GM19239 (cell line): ENCODE results near the gene C5orf58.

Source experiments
- DNase-seq: peaks from one replicate; pipeline ENCODE4 v3.0.0; 2011; ENCODE audit warnings: low spot score; ENCODE audit not compliant: insufficient read length
- FAIRE-seq: peaks from 2 replicates; lab custom pipeline; 2011; peaks lifted over from hg19 to GRCh38; lab: Jason Lieb, UNC

The C5orf58 gene

DNA sequence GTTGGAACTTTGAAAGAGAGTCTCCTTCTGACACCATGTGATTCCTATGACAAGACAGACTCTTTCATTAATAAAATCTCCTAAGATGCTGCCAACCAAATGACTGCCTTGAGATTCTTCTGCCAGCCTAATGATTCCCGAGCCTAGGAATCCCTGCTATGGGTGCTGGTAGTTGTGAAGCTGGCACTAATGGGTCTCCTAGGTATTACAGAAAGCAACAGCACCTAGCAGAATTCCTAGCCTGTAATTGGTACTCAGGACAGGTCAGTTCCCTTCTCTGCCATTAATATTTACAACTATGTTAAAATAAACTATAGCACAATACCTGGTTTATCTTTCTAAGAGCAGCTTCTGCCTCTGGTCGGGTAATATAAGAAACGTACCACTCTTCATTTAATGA lies 19.3 kb downstream of the C5orf58 start:
- FAIRE-seq: no peak
- DNase-seq: no peak

DNA sequence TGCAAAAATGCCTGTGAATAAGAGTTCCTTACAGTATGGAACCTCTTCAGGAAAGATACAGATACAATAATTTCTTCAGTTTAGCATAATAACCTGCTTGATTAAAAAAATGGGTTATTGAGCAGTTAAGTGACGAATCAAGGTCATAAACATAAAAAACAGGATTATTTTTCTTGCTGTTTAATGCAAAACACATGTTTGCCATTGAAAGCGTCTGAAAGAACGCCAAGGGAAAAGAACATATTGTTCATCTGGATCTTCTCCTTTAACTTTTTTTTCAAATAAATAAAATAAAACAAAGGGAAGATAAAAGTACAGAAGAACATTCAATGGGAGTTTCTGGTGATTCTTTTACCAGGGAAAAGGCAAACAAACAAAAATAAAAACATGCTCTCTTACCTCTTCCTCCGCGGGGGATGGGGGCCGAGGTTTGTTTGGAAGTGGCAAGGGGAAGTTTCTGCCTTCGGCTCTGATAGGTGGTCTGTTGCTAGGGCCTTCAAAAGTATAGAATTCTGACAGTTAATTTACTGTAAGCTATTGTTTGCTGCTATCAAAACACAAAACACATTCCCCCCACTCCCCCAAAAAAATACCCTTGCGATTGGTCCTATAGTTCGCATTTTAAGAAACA lies 20.1 kb downstream of the C5orf58 start:
- DNase-seq (no peak), FAIRE-seq (no peak)

DNA sequence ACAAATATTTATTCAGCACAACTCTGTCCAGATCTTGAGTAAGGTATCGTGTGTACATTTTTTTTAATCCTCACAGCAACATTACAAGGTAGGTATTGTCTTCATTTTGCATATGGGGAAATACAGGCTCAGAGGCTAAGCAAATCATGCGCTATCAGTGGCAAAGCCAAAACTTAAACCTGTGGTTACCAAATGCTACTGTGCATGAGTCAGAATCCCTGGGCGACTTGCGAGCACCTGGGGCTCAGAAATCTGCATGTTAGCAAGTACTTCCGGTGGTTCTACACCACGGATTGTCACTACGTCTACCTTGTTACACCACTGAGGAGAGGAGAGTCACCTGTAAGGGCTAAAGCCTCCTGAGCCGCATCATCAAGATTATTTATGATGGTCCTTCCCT lies 21.3 kb downstream of the C5orf58 start:
- FAIRE-seq: peak; percentile 92
- peak; percentile 40 for DNase-seq

DNA sequence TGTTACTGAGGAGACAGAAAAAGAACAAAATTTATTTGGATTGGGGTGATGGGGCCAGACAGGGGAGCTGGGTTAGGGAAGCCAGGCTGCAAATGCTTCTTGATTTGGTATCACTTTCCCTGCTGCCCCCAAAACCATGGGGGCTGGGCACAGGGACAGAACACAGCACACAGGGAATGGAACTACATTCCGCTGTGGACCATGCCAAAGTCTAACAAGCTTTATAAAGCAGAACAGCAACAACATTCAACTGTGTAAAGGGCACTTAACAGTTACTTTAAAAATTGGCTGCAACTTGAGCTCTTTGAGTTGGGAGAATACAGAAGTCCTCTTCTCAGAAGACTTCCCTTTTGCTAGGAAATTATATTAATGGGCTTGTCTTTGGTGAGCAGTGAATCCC lies 23.8 kb downstream of the C5orf58 start:
- DNase-seq (no peak), FAIRE-seq (no peak)

DNA sequence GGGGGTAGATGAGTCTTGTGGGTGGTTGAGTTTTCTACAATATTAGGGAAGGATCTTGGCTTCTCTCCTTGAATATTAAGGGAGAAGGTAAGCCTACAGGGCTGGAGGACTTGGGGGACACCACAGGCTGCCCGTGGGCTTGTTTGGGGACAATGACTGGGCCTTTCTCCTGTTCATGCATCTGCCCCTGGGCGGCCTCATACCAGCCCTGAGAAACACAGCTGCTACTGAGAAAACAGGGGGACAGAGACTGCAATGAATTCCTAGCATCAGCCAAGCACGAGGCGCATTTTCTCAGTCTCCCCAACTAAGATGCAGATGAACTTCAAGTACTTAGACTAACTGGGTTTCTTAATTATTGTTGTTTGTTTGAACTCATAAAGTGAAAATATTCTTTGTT lies 24.6 kb downstream of the C5orf58 start:
- FAIRE-seq (no peak), DNase-seq (no peak)

DNA sequence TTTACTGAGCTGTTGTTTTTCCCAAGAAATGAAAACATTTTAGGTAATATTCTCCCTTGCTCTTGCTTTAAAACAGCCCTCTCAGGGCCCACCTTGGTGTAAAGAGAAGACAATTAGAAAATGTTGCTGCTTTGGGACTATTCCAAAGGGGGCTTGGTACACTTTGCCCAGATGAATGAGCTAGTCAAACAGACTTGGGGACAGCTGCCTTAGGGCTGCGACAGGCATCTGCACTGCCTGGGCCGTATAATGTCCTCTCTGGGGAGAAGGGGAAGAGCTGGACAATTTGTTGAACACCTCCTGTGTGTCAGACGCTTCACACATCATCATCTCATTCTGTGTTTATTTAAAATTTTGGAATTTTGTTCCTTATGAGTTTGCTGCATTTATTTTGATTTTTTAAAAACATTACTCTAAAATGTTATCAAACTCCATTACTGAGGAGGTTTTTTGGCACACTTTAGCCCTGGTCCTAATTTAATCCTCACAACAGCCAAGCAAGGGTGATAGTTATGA lies 28.8 kb downstream of the C5orf58 start:
- no peak for DNase-seq
- FAIRE-seq: no peak

DNA sequence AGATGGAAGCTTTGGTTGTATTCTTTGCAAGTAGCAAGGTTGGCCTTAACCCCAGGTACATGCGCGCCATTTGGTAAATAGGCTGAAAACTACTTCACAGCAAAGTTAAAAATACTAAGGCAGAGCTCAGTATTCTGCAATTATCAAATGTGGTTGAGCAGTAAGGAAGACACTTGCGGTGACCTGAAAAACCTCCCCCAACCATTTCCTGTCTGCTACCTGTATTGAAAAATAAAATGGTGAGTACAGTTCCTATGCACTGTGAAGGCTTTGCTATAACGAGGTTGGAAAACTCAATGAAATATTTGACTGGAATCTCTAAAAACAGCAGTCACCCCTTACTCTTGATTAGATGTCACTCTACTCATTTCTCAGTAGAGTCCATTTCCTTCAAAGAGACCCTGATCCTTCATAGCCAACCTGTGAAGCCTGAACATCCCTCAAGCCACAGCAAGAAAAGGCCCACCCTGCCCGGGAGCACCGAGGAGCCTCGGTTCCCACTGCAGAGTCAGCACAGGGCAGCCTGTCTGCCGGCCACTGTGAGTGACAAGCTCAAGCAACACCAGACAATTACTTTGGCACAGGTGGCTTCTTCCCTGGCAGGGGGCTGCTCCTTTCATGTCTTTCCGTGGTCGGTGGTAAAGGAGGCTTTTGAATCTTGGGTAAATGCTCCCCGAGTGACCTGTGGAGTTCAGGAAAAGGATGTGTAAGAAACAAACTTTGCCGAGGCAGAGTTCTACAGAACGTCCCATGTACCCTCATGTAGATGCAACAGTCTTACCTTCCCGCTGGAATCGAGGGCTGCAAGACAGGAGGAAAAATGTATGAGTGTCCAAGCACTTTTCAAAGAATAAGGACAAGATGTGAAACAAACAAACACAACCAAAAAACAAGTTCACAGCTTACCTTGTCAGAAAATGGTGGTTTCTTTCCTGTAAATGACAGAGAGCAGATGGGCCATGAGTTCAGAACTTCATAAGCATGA lies 29.6 kb downstream of the C5orf58 start:
- FAIRE-seq: no peak
- DNase-seq: no peak

DNA sequence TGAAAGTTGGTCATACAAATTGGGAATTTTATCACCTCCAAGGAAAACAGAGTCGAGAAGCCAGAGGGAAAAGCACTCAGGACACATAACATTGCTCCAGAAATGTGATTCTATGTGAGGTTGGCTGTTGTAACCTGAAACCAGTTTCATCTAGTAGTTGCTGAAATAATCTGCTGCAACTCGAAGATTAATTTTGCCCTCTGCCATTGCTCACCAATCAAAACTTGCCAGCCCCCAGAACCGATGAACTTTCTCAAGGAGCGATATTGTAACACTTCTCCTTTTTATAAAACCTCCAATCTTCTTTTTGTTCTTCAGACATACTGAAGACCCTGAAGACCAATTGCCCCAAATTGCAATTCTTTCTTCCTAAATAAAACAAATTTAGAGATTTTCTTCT lies 31.1 kb downstream of the C5orf58 start:
- DNase-seq: no peak
- FAIRE-seq: no peak

DNA sequence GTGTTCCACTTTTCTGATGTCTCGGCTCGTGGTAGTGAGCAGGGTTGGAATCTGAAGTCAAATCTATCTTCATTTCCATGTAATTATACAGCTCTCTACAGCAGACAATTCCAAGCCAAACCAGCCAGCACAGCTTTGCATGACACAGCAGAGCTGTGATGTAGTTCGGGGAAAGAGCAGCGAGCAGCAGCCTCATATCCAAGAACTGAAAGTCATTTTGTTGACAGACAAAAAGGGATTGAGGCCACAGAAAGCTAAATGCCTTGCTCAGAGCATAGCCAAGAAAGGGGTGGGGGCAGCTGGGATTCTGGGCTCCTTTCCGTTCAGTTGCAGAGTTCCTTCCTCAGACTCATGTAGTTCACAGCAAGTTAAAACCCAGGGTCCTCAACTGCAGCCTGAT lies 32.7 kb downstream of the C5orf58 start:
- DNase-seq (no peak), FAIRE-seq (no peak)

DNA sequence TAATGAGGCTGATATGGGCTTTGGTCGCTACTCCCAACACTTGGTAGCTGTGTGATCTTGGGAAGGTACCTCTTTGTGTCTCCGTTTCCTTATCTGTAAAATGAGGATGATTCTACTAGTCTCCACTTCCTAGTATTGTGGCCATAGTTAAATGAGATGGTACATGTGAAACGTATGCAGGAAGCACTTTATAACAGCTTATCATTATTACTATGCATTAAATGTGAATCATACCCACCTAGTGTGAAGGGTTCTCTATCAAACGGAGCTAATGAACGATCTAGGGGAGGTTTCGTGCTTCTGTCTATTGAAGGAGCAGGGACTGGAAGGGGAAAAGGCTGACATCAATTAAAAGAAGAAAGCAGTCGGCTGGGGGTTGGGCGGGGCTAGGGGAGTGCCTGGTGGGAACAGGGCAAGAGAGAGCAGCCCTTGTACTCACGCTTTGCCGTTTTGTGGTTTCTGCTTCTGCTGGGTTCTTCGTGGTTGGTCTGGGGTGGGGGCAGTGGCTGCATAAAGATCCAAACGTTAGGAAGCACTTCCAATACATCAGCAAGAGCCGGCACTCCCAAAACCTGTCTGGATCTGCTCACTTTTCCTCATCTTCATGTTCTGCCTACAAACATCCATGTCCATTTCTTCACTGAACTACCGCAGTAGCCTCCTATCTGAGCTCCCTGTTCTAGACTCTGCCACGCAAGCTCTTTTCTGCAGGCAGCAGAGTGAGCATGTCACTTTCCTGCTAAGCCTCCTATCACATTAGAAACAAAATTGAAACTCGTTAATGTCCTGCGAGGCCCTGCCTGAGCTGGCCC lies 34.0 kb downstream of the C5orf58 start:
- FAIRE-seq (no peak), DNase-seq (no peak)

DNA sequence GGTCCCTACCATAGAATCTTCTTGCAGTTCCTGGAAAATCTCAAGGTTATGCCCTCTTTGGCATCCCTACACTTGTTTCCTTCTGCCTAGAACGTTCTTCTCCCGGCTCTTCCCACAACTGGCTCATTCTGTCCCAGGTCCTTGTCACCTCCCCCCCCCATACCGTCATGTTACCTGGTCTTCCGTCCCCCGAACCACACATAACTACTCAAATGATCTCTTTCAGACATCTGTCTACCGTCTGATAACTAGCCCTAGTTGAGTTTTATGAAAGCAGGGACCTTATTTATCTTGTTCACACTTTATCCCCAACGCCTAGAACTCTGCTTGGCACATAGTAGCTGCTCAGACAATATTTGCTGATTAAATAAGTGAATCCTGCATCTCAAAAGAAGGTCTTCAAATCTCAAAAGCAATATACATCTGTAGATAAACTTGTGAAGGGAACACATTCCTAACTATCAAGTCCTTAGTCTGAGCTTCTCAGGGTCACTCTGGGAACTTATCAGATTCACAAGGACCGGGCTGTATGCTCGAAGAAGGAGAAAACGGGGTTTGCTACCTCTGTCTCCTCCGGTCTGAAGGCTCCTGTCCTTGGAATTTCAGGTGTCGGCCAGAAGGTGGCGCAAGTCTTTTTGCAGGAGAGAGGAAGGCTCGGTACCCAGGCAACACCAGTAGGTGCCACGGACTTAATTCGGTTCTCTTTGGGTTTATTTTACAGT lies 34.8 kb downstream of the C5orf58 start:
- FAIRE-seq (peak; percentile 89), DNase-seq (peak; percentile 75)

DNA sequence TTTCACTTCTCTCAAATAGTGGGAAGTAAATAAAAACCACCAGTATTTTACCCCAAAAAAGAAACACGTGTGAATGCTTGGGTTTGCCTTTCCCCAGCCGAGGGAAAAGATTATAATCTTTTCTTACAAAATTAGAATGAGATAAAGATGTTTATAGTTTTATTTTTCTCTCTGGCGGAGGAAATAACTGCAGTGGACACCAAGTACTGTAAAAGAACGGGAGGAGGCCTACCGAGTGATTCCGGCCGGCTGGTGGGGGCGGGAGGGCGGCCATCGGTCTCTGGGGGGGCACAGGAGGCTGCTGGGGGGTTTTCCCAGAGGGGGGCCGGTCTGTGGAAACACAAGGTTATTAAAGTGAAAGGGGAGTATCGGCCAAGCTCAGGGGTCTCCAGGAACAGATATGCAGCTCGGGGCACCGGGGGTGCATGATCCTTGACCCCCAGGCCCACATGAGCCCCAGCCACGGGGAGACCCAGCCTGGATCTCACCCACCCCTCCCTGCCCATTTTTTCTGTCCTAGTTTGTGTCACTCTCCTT lies 35.4 kb downstream of the C5orf58 start:
- DNase-seq (no peak), FAIRE-seq (no peak)

DNA sequence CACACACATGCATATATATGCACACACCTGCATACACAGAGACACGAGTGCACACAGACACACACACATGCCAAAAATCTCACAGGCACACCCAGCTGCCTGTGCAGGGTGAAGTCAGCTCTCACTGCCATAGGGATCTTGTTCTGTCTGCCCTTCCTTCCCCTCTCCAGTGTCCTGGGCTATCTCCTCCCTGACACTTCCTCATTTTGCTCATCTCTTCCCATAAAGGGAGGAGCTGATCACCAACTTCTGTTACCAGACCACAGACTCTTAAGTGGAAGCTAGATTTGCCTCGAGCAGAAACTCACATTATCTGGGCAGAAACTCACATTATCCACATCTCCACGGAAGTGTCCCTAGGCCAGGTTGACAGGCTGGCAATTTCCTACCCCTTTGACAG lies 36.1 kb downstream of the C5orf58 start:
- FAIRE-seq: no peak
- no peak for DNase-seq

DNA sequence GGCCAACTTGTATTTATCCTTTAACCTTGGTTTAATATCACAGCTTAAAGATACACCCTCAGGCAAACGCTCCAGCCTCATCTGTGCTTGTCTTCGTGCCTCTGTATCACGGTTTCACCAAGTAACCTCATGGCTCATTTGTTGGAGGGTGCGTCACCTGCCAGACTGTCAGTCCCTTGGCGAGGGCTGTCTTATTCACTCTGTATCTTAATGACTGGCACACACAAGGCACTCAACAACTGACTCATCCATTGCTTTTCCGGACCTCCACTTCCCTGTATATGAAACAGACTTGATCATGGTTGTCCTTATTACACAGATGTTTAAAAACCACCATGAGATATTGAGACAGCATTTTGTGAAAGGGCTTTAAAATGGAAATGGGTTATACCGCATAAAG lies 36.8 kb downstream of the C5orf58 start:
- FAIRE-seq (no peak), DNase-seq (no peak)

DNA sequence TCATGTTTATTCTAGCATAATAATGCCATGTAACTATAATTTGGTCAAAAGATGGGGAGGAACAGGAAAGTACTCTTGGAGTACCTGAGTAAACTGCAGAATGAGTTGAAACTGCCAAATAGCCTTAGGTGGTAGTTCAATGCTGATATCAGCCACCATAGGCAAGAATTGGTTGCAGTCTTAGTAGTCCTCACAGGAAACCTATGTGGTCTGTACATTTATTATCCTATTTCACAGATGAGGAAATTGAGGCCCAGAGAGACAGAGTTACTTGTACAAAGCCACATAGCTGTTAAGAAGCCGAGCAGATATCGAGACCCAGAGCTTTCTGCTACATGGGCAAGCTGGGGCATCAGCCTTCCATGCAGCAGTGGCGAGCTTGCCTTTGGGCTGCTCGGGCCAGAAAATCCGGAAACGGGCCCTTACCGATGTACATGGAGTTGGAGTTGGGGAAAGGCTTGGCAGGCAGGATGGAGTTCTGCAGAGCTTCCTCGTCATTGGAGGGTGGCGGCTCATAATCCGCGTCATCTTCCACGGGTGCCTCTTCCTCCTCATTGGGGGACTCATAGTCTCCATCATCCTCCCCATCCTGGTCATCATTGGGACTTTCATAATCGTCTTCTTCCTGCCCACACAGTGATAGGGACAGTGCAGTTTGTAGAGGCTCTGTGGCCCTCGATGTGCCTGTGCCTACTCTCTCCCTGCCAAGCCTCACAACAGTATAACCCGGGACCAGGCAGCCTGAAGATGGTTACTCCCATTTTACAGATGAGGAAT lies 37.7 kb downstream of the C5orf58 start:
- FAIRE-seq (no peak), DNase-seq (no peak)

DNA sequence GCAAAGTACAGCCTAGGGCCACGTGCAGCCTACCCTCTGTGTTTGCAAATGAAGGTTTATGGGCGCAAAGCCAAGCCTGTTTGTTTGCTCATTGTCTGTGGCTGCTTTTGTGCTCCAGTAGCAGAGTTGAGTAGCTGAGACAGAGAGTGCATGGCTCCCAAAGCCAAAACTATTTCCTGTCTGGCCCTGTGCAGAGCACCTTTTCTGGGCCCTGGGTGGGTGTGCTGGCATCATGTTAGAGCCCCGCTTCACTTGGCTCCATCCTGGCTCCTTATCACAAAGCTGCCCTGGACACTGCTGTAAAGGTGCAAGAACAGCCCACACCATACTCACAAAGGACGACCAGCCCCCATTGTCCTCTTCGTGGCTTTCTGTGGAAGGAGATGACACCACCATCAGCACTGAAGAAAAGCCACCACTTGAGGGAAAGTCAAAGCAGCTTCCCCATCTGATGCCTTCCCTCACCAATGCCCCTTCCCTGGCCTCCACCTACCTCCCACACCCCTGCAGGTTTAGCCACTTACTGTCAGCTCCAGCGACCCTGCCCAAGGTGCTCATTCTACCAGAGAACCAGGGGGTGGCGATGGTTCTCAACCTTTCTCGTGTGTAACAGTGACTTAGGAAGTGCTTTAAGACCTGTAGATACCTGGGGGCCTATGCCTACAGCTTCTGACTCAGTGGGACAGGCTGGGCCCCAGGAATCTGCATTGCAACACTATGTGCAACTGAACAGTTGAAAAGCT lies 41.4 kb downstream of the C5orf58 start:
- FAIRE-seq: no peak
- DNase-seq: no peak

DNA sequence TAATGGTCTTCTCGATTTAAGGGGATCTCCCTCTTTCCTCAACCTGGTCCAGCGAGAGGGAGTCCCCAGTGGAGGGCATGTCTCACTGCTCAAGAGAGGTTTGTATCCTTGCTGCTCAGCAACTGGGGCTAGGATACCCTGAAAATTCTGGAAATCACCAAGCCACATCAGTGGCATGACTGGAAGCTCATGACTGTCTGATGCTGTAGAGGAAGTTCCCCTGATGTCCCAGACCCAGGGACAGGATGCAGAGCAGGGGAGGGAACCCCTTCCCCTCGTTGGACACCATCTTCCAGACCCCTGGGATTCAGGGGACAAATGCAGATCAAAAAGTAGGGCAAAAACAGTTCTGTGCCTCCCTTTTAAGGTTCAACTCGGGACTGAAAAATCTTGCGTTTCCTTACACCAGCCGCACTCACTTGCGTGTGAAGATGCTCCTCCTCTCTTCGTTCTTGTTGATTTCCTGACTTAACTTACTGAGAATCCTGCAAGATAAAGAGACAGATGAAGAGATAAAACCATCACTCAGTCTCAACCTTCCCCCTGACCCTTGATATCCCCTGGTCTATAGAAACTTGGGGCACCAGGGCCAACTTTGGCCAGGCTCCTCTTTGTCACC lies 42.7 kb downstream of the C5orf58 start:
- no peak for DNase-seq
- FAIRE-seq: no peak

DNA sequence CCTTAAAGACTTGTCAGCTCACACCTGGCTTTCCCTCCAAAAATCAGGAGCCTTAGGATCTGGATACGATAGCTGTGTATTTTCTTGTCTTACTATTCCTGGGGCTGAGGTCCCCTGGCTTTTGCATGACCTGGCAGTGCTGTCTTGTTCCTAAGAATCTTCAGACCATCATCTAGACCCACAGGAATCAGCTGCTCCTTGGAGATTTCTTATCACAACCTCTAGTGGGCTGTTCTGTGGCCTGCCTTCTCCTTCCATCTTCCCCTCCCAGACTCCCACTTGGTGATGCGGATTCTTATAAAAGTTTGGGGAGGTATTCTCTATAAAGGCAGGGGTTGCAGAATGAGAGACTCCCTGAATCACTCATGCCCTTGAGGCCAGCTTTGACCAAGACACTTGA lies 43.4 kb downstream of the C5orf58 start:
- no peak for DNase-seq
- no peak for FAIRE-seq
